Neural cell (in vitro differentiated cells): Measurements from ENCODE around the gene CRMP1. TPM values are rescaled to one million over a fixed set of nuclear protein-coding genes. Genes with fewer than 3 reads are reported as not detected.

ENCODE experiments used
- H2AFZ ChIP-seq: fragments of 200-600, 300-800 bp; sonication (generic), shearing (Covaris generic); 2 replicates; pipeline ENCODE4 v1.6.0; 2014; ENCODE audit warnings: low read depth, mild to moderate bottlenecking, antibody characterized with exemption, low read length, moderate library complexity
- H3F3A ChIP-seq: fragments of 200-600 bp; shearing (Covaris generic); 2 replicates; pipeline ENCODE4 v1.6.1; 2016; ENCODE audit warnings: mild to moderate bottlenecking, moderate library complexity, mixed read lengths, antibody characterized with exemption, low read length; ENCODE audit not compliant: insufficient read depth, poor library complexity, severe bottlenecking
- H3K27ac ChIP-seq: fragments of 200-600, 300-800 bp; sonication (generic), shearing (Covaris generic); 2 replicates; pipeline ENCODE4 v1.5.1; 2014; ENCODE audit warnings: mild to moderate bottlenecking, low read length, moderate library complexity
- H3K27me3 ChIP-seq: fragments of 300-800, 200-600 bp; sonication (generic), shearing (Covaris generic); 2 replicates; pipeline ENCODE4 v1.6.0; 2014; ENCODE audit warnings: mild to moderate bottlenecking, low read depth, low read length, moderate library complexity; ENCODE audit not compliant: insufficient read depth
- H3K36me3 ChIP-seq: fragments of 300-800, 200-600 bp; sonication (generic), shearing (Covaris generic); 2 replicates; pipeline ENCODE4 v1.5.1; 2014; ENCODE audit warnings: mild to moderate bottlenecking, antibody characterized with exemption, low read length, moderate library complexity; ENCODE audit not compliant: insufficient read depth
- H3K4me2 ChIP-seq: fragments of 300-800, 200-600 bp; sonication (generic), shearing (Covaris generic); 2 replicates; pipeline ENCODE4 v1.6.0; 2014; ENCODE audit warnings: mild to moderate bottlenecking, low read length
- H3K4me3 ChIP-seq: fragments of 300-800, 200-600 bp; sonication (generic), shearing (Covaris generic); 2 replicates; pipeline ENCODE4 v1.5.1; 2014; ENCODE audit warnings: mild to moderate bottlenecking, low read length, moderate library complexity
- H3K79me2 ChIP-seq: fragments of 200-600 bp; shearing (Covaris generic); replicated peaks from 2 replicates; pipeline ENCODE4 v1.6.0; 2014; ENCODE audit warnings: mild to moderate bottlenecking, low read length, moderate library complexity; ENCODE audit not compliant: insufficient read depth
- H3K9ac ChIP-seq: fragments of 300-800, 200-600 bp; sonication (generic), shearing (Covaris generic); 2 replicates; pipeline ENCODE4 v1.6.1; 2016; ENCODE audit warnings: mild to moderate bottlenecking, low read length, mixed read lengths
- H3K9me2 ChIP-seq: fragments of 200-600 bp; shearing (Covaris generic); 2 replicates; pipeline ENCODE4 v1.6.1; 2016; ENCODE audit warnings: mild to moderate bottlenecking, low read length, mixed read lengths; ENCODE audit not compliant: insufficient read depth
- H3K9me3 ChIP-seq: fragments of 200-600, 300-800 bp; sonication (generic), shearing (Covaris generic); 2 replicates; pipeline ENCODE4 v1.6.1; 2016; ENCODE audit warnings: mild to moderate bottlenecking, mixed run types, low read length, moderate library complexity, mixed read lengths
- H4K20me1 ChIP-seq: fragments of 200-600 bp; shearing (Covaris generic); 2 replicates; pipeline ENCODE4 v1.6.1; 2016; ENCODE audit warnings: mild to moderate bottlenecking, mixed run types; ENCODE audit not compliant: insufficient read depth
- EP300 ChIP-seq: fragments of 450-650 bp; conservative IDR thresholded peaks from 2 replicates; pipeline ENCODE4 v1.6.1; 2014; ENCODE audit warnings: antibody characterized with exemption, mild to moderate bottlenecking, moderate library complexity; ENCODE audit not compliant: poor library complexity, severe bottlenecking
- EZH2 ChIP-seq: fragments of 200-600, 300-800 bp; shearing (Covaris generic), sonication (generic); IDR thresholded peaks from 2 replicates; pipeline ENCODE4 v1.6.1; 2014; ENCODE audit warnings: antibody characterized with exemption, low read length, borderline replicate concordance, mild to moderate bottlenecking; ENCODE audit not compliant: insufficient read depth, poor library complexity, severe bottlenecking
- MXI1 ChIP-seq: fragments of 450-650 bp; conservative IDR thresholded peaks from 2 replicates; pipeline ENCODE4 v1.6.1; 2014; ENCODE audit warnings: antibody characterized with exemption, mild to moderate bottlenecking; ENCODE audit not compliant: poor library complexity, severe bottlenecking
- POLR2AphosphoS5 ChIP-seq: IDR thresholded peaks from 2 replicates; pipeline ENCODE4 v1.6.1; 2012
- RAD21 ChIP-seq: fragments of 450-650 bp; conservative IDR thresholded peaks from 2 replicates; pipeline ENCODE4 v1.6.1; 2014; ENCODE audit warnings: antibody characterized with exemption, mild to moderate bottlenecking, moderate library complexity
- SMC3 ChIP-seq: fragments of 450-650 bp; conservative IDR thresholded peaks from 2 replicates; pipeline ENCODE4 v1.6.1; 2014; ENCODE audit warnings: antibody characterized with exemption, mild to moderate bottlenecking, moderate library complexity; ENCODE audit not compliant: poor library complexity
- TAF1 ChIP-seq: IDR thresholded peaks from 2 replicates; pipeline ENCODE4 v1.6.1; 2012; ENCODE audit warnings: low read depth
- polyA plus RNA-seq: library from polyadenylated mRNA; depleted of rRNA; stranded (reverse); fragments of >200 nt; gene quantifications from 2 replicates; pipeline ENCODE4 v1.2.3, GENCODE V29; 2014
- TF ChIP-seq, protein P1 (sequence below): fragments of 450-650 bp; IDR thresholded peaks from 2 replicates; pipeline ENCODE4 v1.5.1; 2014; ENCODE audit warnings: antibody characterized with exemption, mild to moderate bottlenecking, moderate library complexity; ENCODE audit not compliant: poor library complexity, severe bottlenecking
- TF ChIP-seq, protein P2 (sequence below): IDR thresholded peaks from 2 replicates; pipeline ENCODE4 v1.6.1; 2012; ENCODE audit warnings: borderline replicate concordance

CRMP1 gene
- polyA plus RNA-seq, 1 donor from 2014 or later = 642 TPM

DNA sequence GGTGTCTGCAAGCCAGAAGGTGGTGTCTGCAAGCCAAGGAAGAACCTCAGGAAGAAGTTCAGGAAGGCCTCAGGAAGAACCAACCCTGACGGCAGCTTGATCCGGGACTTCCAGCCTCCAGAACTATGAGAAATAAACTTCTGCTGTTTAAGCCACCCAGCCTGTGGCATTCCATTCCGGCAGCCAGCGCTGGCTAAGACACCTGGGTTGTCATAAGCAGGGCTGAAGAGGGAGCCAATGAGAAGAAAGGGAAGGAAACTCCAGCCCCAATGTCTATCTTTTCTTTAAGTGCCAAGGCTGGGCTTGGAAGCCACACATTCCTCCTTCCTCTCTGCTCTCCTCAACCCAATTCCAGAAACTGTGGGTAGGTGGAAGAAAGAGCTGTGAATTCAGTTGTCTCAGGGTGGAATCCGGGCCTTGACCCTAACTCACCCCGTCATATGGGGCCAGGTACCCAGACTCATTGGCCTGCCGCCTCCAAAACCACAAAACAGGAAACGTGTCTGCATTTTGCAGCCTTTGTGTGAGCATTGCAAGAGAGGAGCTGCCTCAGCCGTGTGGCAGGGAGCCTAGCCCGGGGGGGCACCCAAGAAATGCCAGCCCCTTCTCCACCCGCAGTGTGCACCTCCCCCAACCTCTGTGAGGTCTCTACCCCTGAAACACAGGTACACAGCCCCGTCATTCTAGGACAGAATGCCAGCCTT is 26.8 kb downstream of the CRMP1 start:
- Histone ChIP-seq H4K20me1 (peaks cover 67% of the 10 kb centered on the region), H3K27me3 (no peaks in the 10 kb centered on the region), H3K9me3 (no peaks in the 10 kb centered on the region), H3K9ac (no peak overlapping the region), H3K27ac (no peak overlapping the region), H3K4me2 (no peak overlapping the region), H2AFZ (no peak overlapping the region), H3K36me3 (peaks cover 8% of the 10 kb centered on the region), H3F3A (no peaks in the 10 kb centered on the region), H3K9me2 (no peaks in the 10 kb centered on the region), H3K79me2 (peaks cover 77% of the 10 kb centered on the region), H3K4me3 (no peak overlapping the region)
- no peak for TF ChIP-seq TAF1
- TF ChIP-seq POLR2AphosphoS5 = no peak
- TF ChIP-seq EZH2 = no peak
- TF ChIP-seq, protein P1, sequence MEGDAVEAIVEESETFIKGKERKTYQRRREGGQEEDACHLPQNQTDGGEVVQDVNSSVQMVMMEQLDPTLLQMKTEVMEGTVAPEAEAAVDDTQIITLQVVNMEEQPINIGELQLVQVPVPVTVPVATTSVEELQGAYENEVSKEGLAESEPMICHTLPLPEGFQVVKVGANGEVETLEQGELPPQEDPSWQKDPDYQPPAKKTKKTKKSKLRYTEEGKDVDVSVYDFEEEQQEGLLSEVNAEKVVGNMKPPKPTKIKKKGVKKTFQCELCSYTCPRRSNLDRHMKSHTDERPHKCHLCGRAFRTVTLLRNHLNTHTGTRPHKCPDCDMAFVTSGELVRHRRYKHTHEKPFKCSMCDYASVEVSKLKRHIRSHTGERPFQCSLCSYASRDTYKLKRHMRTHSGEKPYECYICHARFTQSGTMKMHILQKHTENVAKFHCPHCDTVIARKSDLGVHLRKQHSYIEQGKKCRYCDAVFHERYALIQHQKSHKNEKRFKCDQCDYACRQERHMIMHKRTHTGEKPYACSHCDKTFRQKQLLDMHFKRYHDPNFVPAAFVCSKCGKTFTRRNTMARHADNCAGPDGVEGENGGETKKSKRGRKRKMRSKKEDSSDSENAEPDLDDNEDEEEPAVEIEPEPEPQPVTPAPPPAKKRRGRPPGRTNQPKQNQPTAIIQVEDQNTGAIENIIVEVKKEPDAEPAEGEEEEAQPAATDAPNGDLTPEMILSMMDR = no peak
- TF ChIP-seq RAD21 = no peak
- TF ChIP-seq SMC3 = no peak
- TF ChIP-seq, protein P2, sequence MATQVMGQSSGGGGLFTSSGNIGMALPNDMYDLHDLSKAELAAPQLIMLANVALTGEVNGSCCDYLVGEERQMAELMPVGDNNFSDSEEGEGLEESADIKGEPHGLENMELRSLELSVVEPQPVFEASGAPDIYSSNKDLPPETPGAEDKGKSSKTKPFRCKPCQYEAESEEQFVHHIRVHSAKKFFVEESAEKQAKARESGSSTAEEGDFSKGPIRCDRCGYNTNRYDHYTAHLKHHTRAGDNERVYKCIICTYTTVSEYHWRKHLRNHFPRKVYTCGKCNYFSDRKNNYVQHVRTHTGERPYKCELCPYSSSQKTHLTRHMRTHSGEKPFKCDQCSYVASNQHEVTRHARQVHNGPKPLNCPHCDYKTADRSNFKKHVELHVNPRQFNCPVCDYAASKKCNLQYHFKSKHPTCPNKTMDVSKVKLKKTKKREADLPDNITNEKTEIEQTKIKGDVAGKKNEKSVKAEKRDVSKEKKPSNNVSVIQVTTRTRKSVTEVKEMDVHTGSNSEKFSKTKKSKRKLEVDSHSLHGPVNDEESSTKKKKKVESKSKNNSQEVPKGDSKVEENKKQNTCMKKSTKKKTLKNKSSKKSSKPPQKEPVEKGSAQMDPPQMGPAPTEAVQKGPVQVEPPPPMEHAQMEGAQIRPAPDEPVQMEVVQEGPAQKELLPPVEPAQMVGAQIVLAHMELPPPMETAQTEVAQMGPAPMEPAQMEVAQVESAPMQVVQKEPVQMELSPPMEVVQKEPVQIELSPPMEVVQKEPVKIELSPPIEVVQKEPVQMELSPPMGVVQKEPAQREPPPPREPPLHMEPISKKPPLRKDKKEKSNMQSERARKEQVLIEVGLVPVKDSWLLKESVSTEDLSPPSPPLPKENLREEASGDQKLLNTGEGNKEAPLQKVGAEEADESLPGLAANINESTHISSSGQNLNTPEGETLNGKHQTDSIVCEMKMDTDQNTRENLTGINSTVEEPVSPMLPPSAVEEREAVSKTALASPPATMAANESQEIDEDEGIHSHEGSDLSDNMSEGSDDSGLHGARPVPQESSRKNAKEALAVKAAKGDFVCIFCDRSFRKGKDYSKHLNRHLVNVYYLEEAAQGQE = no peak
- TF ChIP-seq EP300 = no peak

DNA sequence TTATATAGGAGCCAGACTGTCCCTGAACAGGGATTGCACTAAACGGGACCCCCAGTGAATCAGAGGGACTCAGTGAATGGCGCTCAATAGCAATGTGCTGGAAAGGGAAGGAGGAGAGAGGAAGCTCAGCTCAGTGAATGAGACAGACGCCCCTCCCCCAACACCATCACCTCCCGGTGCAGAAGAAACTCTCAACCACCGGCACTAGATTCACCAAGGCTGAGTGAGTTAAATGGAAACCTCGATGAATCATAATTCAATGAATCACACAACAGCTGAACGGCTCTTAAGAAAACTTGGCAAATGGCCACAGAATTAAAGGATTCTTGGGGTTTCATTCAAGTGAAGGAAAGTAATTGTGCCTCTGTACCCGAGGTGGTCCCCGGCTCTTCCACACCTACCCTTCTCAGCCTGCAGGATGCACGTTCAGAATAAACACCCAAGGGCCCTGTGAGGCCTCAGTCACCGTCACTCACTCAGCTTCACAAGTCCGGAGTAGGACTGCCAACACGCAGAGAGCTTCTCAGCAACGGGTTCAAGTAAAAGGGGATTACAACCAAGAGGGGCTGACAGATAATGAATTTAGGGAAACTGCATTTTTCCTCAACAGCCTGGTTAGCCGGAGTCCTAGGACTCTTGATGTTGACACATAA is 29.3 kb downstream of the CRMP1 start:
- H4K20me1 ChIP-seq = peaks cover 58% of the 10 kb centered on the region
- H3K36me3 ChIP-seq = peaks cover 12% of the 10 kb centered on the region
- H3K27ac ChIP-seq = no peak overlapping the region
- no peaks in the 10 kb centered on the region for H3K27me3 ChIP-seq
- no peak overlapping the region for H2AFZ ChIP-seq
- H3F3A ChIP-seq = no peaks in the 10 kb centered on the region
- H3K4me2 ChIP-seq = no peak overlapping the region
- H3K79me2 ChIP-seq = peaks cover 80% of the 10 kb centered on the region
- no peaks in the 10 kb centered on the region for H3K9me3 ChIP-seq
- H3K9ac ChIP-seq = no peak overlapping the region
- H3K4me3 ChIP-seq = no peak overlapping the region
- TF ChIP-seq EP300 = no peak
- no peak for TF ChIP-seq TAF1
- no peak for TF ChIP-seq MXI1
- TF ChIP-seq POLR2AphosphoS5 = no peak
- no peak for TF ChIP-seq RAD21
- TF ChIP-seq, protein P1 = no peak
- TF ChIP-seq, protein P2 = no peak
- no peak for TF ChIP-seq EZH2
- H3K9me2 ChIP-seq = no peaks in the 10 kb centered on the region
